G401.6 (cell line): ENCODE results near the gene GNG2.

ENCODE experiments used
- FAIRE-seq: peaks from 2 replicates; lab custom pipeline; 2012; peaks lifted over from hg19 to GRCh38; lab: Jason Lieb, UNC

GNG2 gene

GRCh38 chr14:51950007-51950406 is 89.6 kb downstream of the GNG2 start:
- FAIRE-seq, result no peak

- FAIRE-seq, result no peak
These were observed 91.2 kb downstream of the GNG2 start for GRCh38 chr14:51951656-51952055.

GRCh38 chr14:51954031-51954430 is 93.6 kb downstream of the GNG2 start:
- no peak for FAIRE-seq

DNA sequence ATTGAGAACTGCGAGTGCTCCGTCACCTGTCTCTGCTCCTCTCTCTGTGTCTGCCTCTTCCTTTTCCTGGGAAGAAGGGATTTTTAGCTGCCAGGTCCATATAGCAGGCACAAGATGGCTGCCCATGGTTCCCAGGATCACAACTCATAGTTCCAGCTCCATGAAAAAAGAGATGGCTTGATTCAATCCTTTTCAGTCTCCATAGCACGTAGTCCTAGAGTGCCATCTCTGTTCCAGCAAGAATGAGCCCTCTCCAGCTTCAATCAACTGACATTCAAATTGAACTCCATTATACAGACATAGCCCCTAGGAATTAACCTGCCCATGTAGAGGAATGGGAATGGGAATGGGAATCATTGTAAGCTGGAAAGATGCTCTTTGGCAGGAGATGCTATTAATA is 94.2 kb downstream of the GNG2 start:
- FAIRE-seq, result no peak

- no peak for FAIRE-seq
These were observed 97.5 kb downstream of the GNG2 start for GRCh38 chr14:51957950-51958349.

GRCh38 chr14:51959928-51960327 is 99.5 kb downstream of the GNG2 start:
- FAIRE-seq, result no peak

DNA sequence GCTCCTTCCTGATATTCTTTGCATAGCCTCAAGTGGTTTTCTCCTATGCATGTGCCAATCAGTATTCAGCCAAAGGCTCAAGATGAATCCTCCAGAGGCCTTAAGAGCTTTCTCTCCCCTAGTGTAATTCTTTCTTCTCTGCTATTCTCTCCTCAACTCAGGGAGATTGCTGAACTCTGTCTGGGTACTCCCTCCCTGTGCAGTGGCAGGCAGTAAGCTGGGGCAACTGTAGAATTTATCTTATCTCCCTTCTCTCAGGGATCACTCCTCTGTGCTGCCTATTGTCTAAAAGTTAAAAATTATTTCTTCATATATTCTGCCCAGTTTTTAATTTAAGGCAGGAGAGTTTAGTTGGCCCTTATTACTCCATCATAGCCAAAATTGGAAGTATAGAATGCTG is 100.5 kb downstream of the GNG2 start:
- no peak for FAIRE-seq

- FAIRE-seq, result no peak
These were observed 102.3 kb downstream of the GNG2 start for GRCh38 chr14:51962711-51963110.

GRCh38 chr14:51963286-51963685 is 102.9 kb downstream of the GNG2 start:
- no peak for FAIRE-seq

DNA sequence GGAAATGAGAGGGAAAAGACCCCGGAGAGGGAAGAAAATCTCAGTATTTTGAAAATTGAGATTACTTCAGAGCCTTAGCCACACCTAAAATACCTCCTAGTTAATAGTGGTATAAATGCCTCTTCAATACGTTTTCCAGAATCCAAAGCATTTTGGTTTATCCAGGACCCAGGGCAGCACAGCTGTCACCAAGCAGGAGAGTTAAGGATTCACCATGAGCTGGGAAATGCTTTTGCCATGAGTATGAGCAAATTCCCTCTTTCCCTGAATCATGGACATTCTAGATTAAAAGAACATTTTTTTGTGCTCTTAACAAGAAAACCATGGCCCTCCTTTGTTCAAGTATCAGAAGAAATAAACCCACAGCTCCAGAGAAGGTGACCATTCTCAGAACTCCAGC is 107.1 kb downstream of the GNG2 start:
- FAIRE-seq, result no peak

DNA sequence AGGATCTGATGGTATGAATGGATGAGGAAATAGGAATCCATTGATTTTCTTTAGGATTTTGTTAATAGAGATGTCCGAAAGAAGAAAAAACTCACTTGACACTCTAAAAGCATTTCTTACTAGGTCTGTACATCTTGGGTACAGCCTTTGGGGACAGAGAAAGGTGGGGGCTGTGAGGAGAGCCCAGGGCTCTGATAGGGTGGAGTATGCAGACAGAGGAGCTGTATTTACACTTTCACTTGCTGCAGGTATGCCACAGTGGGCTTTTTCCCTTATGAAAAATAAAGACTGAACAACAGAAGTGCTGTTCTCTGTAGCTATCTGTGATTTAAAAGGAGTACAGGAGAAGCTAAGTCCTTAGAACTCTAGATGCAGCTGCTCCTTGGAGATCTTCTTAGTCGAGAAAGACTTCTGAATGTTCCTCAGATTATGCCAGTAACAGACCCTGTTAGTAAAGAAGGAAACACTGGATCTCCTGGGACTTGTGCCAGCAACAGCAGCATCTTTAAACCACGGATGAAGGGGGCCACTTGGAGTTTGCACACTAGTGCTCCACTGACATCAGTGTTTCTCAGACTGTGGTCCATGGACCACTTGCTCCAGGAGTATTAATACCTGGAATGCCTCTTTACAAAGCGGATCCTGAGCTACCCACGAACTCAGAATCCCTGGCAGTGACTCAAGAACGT is 109.6 kb downstream of the GNG2 start:
- no peak for FAIRE-seq

DNA sequence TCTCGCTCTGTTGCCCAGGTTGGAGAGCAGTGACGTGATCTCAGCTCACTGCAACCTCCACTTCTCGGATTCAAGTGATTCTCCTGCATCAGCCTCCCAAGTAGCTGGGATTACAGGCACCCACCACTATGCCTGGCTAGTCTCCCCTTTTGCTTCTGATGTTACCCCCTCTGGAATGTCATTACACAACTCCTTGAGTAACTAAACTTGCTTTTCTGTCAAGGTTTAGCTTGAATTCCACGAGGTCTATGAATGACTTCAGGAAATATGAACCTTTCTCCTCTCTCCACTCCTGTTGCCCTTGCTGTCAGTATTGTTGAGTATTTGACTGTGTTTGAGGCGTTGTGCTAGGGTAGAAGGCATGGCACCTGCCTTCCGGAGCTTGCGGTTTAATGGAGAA is 112.2 kb downstream of the GNG2 start:
- no peak for FAIRE-seq

- no peak for FAIRE-seq
These were observed 116.7 kb downstream of the GNG2 start for GRCh38 chr14:51977075-51977474.

DNA sequence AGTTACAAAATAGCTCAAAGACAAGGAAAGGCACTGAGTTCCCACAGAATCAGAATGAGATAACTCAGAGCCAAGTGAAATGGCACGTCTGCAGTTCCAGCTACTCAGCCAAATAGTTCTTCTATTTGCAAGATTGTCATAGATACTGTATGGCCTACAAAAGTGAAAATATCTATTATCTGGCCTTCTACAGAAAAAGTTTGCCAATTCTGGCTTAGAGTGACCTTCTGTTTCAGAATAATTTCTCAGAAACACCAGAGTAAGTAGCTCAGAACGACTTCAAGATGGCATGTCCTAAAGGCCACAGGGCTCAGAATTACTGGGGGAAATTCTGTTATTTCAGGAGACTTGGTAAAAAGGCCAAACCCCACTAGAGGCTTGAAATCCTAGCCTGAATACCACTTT is 118.3 kb downstream of the GNG2 start:
- no peak for FAIRE-seq

DNA sequence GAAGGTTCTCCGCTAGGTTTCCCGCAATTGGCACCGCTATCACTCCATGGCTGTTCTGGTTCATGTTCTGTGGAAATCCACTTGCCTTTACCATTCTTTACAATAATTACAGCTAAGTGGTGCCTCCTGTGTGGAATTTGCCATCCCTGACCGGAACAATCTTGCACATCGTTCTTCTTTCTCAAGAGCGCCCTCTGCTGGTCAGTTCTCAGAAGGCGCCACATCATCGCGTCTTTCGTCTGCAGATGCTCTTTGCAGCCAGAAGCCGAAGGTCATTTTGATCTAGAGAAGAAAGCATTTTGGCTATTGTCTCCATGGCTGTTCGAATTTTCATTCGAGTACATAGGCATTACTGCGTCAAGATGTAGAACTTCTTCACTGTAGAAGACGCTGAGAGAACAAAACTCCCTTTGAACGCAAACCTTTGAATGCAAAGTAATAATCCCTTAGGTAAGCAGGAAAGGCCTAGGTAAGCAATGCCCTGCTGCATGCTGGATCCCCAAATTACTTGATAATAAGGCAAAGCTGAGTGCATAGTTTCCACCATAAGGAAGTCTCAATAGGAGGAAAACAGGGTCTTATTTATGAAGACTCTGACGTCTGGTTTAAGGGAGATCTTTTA is 118.8 kb downstream of the GNG2 start:
- FAIRE-seq, result peak; percentile 82

DNA sequence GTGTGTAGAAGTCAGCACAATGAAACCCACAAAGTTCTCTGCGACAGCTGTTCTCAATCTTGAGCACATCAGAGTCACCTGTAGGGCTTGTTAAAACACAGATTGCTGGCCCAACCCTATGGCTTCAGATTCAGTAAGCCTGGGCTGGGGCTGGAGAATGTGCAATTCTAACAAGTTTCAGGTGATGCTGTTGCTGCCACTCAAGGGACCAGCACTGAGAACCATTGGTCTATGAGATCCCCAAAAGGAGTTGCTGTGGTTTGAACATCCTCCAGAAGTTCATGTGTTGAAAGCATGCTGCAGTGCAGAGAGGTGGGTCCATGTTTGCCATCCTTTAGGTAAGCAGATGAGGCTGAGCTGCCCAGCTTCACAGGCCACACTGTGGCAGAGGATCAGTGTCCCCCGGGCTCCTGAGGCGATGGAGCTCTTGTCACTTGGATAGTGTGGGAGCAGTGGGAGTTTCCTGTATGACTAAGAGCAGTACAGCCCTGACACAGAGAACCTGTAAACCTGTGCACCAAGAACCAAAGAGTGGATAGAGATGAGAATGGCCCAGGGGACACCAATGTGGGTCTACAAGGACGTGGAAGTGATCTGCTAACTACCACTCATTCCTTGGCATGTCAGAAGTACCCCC is 120.9 kb downstream of the GNG2 start:
- FAIRE-seq, result no peak

DNA sequence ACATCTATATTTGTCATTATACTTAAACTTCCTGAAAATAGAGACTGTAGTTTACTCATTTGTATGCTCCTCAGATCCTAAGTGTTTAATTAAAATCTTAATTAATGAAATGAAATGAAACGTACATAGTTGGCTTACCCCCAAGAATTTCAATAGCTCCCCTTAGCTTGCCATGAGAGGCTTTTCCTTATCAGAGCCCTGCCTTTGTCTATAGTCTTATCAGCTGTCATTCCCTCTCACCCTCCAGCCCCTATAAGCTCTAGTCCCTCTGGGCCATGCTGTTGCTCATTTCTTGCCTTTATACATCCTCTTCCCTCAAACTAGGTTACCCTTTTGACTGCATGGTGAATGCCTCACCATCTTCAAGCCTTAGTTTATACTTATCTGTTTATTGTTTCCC is 127.8 kb downstream of the GNG2 start:
- no peak for FAIRE-seq

GRCh38 chr14:51989293-51990234 is 129.2 kb downstream of the GNG2 start, which contains the start of gene RTRAF:
Gene RTRAF (plus strand): TSS chr14:51989546. CDS start chr14:51989640, 94 bp downstream.
- FAIRE-seq, result peak; percentile 94

GRCh38 chr14:51990488-51990887 is 130.1 kb downstream of the GNG2 start:
- FAIRE-seq, result no peak

- FAIRE-seq, result no peak
These were observed 133.0 kb downstream of the GNG2 start for GRCh38 chr14:51993285-51993920.

DNA sequence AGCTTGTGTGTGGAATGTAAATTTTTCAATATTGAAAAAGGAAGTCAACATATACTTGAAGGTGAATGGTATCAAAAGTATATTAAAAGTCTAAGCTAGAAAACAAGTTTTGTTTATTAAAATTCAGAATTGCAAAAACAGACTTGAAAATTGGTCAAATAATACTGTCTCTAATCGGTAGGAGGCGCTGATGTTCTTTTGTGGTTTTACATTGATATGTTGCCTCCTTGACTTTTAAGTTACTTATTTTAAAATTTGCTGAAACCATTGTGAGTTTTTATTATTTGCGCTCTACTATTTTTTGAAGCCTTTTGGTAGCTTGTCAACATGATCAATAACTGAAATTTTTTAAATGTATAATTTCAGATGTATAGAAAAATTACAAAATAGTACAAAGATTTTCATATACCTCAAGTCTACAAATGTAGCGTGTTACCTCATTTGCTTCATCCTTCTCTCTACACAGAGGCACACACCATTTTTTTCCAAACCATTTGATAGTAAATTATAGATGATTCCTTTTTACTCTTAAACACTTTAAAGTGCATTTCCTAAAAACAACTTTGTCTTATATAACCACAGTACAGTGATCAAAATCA is 135.8 kb downstream of the GNG2 start:
- peak; percentile 91 for FAIRE-seq

GRCh38 chr14:51998348-51998747 is 137.9 kb downstream of the GNG2 start:
- FAIRE-seq, result peak; percentile 40
